GM19351 (cell line): Measurements from ENCODE around the gene ZNF443.
"Not testable (repeated sequence)": the region's sequence is repeated elsewhere in the genome, so short reads cannot be mapped to it uniquely, and the experiment has no call there.

ENCODE experiments used
- ATAC-seq: cut with Tn5 transposase; IDR thresholded peaks from one replicate; pipeline ENCODE4 v1.9.1; 2021; ENCODE audit warnings: mild to moderate bottlenecking, moderate library complexity; ENCODE audit not compliant: unreplicated experiment

The ZNF443 gene

DNA sequence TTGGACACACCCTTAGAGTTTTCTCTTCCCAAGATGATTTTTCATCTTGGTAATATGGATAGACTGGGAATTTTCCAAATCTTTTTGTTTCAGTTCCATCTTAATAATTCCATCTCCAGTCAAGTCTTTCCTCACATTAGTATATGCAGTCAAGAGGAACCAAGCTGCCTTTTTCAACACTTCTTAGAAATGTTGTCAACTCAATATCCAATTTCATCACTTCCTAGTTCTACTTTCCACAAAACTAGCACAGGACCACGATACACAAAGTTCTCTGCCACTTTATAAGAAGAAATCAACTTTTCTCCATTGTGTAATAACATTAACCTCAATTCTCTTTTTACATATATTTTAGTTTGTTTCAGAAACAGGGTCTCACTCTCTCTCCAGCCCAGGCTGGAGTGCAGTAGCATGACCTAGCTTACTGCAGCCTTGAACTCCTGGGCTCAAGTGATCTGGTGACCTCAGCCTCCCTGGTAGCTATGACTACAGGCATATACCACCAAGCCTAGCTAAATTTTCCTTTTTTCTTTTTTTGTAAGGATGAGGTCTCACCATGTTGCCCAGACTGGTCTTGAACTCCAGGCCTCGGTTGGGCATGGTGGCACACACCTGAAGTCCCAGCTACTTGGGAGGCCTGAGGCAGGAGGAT is 15.5 kb downstream of the ZNF443 start:
- ATAC-seq = no peak

DNA sequence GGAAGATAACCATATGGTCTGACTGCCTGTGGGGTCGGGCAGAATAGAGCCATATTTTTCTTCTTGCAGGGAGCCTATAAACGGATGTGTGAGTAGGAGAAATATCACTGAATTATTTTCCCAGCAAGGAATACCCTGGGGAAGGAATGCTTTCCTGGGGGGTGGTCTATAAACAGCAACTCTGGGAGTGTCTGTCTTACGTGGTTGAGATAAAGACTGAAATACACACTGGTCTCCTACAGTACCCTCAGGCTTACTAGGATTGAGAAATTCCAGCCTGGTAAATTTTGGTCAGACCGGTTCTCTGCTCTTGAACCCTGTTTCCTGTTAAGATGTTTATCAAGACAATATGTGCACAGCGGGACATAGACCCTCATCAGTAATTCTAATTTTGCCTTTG is 23.5 kb downstream of the ZNF443 start:
- not testable (repeated sequence) for ATAC-seq

GRCh38 chr19:12411893-12412292 is 28.9 kb downstream of the ZNF443 start:
- no peak for ATAC-seq

DNA sequence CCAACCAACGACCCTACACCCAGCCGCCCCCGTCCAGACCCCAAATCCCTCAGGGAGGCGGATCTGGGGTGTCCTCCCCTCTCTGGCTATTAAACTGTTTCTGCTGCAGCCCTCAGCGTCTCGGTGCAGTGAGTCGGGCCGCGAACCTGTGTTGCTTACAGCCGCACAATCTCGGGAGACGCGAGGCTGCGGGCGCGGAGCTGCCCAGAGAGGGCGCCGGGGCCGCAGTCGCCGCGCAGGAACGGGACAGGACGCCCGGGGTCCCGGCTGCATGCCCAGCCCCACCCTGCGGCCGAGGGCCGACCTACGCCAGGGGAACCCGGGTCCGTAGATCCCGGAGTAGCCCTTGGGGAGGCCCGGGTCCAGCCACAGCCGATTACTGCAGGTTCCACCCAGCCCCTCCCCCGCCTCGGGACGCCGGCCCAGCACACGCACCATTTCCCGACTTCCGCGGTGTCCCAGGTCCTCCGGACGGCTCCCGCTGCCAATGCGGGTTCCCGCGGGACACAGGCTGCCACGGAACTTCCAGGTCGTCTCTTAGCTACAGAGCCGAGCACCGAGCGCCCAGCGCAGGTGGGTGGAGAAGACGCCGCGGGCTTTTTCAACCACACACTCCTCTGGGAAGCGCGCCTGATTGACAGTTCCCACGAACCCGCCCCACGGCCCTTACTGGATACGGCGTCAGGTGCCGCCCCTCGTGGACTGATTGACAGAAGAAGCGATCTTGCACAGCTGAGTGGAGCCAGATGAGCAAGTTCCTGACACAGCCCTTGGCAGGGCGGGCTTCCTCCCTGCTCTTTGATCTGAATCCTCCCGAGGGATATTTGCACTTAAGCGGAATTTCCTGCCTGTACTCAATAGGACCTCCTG is 40.0 kb downstream of the ZNF443 start, which contains the start of gene ZNF799:
Gene ZNF799, minus strand, starts transcription at position 639 of the 870 bp plus-strand sequence. Its CDS starts 201 bp downstream, at position 438.
- ATAC-seq = peak; percentile 87

DNA sequence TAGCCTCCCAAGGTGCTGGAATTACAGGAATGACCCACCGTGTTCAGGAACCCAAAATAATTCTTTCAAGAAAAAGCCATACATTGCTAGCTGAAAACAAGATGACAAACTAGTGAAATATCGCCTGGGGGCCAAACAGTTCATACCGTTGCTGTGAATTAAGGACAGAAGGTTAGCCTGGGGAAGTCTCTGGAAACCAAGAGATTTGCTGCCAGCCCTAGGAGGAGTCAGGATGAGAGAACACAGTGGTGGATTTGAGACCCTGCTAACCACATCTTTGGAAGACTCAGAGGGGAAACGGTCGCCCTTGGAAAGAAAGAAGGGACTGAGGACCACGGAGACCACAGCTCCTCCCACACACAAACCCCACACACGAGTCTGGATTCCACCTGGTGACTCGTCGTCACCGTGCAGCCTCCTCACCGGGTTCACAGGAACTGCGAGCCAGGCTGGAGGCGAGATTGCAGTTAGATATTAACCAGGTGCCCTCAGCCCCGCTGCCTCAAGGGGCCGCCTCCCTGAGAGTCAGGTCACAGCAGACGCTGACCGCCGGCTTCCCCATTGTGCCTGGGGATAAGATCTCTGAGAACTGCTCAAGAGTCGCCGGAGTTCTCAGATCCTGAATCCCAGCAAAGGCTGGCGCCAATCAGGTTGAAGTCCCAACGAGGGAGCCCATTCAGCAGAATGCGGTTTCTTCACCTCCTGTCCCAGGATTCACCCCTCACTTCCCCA is 40.8 kb downstream of the ZNF443 start:
- ATAC-seq = not testable (repeated sequence)

- not testable (repeated sequence) for ATAC-seq
Measured at GRCh38 chr19:12391148-12391547, 49.7 kb downstream of the ZNF443 start.

- not testable (repeated sequence) for ATAC-seq
Measured at GRCh38 chr19:12386365-12386764, 54.5 kb downstream of the ZNF443 start.

GRCh38 chr19:12380444-12380737 is 60.4 kb downstream of the ZNF443 start:
- ATAC-seq = no peak

DNA sequence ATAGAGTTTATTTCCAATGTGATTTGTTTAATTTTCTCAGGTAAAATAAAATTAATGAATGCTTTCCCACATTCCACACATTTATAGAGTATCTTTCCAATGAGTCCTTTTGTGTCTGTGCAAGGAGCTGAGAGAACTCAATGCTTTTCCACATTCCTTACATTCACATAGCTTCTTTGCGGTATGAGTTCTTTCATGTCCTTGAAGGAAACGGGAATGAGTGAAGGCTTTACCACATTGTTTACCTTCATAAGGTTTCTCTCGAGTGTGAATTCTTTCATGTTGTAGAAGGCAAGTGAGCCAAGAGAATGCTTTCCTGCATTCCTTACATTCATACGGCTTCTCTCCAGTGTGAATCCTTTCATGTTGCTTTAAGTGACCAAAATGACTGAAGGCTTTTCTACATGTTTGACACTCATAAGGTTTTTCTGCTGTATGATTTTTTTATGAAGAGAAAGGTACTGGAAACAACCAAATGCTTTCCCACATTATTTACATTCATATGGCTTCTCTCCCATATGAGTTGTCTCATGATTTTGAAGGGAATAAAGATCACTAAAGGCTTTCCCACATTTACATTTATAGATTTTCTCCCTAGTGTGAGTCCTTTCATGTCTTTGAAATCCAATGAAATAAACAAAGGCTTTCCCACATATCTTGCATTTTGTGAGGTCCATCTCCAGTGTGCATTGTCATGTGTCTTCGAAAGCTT is 60.9 kb downstream of the ZNF443 start:
- ATAC-seq = no peak
